ACHN (cell line): ENCODE data around the gene ANO8.

Experiments
- DNase-seq: peaks from one replicate; pipeline ENCODE4 v3.0.0-alpha.2; 2015
- in situ Hi-C: cut with HindIII; loops from 2 replicates; pipeline ENCODE4 v1.10.0; 2017; ENCODE audit warnings: low sequenced_read_pairs, low pct_ligation_motif_present, low pct_unique_long_range_greater_than_20kb

The ANO8 gene

DNA sequence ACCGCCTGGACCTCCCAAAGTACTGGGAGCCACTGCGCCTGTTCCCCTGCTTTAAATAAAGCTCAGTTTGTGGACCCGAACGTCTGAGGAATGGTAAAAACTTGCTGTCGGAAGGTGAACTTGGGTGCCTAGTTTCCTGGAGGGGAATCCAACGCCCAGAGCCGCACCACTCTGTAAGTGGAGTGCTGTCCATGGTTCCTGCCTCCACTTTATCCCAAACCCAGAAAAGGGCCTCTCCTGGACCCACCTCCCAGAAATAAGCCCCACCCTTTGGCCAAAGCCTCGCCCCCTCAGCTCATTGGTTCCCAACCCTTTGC is 2.3 kb downstream of the ANO8 start:
- DNase-seq: no peak
- in situ Hi-C loops: no loop called here

DNA sequence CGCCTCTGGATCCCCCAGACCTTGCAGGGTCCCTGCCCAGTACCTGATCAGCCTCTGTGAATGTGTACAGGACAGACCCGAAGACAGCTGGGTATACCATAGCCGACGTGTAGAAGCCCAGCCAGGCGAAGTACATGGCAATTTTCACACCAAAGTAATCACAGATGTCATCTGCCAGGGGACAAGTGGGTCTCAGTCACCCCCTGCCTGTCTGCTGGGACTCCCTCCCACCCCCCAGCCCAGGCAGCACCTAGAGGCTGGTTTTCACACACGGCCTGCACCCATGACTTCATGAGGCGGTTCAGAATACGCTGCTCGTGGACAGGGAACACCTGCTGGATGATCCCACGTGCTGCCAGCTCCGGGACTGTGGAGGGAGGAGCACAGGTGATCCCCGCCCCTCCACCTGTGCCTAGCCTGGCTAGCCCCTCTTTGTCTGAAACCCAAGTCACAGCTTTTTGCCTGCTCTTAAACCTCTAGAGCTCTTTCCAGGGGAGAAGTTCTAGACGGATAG is 3.6 kb downstream of the ANO8 start:
- no peak for DNase-seq
- in situ Hi-C loops: no loop called here

DNA sequence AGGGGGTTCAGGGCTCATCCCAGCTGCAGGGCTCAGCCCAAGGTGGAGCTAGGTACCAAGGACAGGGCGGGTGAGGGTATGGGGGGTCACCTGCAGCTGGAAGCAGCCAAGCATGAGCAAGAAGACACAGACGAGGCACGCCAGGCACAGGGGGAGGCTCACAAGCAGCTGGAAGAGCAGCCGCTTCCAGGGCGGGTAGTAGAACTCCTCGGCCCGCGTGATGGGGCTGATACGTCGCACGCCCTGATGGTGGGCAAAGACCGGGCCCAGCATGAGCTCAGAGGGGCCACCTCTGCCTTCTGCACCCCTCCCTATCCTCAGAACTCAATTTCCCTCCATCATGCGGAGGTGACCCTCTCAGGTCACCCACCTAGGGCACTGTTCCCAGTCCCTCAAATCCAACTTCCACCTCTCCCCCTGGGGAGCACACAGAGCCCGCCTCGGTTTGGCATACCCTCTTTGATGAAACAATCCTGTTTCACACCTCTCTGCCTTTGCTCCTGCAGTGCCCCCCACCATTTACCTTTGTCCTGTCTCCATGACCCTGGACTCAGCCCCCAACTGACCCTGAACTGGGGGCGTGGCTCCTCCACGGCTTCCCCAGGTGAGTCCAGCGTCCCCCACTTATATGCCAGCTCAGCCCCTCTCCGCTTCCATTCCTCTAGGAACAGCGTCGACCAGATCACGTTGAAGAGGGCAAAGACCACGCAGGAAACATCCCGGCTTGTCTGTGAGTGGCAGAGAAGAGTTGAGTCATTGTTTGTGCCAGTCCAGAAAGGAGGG is 4.2 kb downstream of the ANO8 start:
- in situ Hi-C loops: no loop called here
- no peak for DNase-seq

DNA sequence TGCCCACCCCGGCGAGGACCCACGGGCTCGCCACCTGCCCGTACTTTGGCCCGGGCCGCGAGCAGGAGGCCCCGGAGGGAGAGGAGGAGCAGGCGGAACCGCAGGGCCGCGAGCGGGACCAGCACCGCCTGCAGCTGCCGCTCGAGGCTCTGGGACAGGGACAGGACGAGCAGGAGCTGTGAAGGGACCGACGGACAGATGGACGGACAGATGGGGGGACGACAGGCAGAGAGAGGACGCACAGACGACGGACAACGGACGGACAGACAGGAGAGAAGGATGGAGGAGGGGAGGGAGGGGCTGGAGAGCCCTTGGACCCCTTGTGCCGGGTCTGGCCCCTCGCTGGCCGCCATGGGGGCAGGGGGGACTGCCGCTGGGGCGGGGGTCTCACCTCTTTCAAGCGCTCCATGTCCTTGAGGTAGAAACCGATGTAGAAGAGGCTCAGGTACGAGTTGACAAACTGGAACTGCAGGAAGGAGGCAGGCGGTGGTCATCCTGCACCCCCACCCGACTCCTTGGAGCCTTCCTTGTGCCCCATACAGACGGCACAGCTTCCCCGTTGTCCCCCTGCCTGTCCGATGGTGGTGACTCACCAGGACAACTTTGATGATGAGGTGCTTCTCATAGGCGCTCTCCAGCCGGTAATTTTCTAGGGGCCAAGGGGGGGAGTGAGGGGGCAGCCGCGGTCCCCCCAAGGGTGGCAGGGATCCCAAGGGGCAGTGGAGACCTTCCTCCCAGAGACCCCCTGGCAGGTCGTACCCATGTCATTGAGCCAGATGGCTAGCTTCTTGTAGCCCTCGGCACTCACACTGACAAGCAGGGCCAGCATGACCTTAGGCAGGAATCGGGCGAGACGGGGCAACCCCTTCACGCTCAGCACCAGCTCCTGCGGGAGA is 5.0 kb downstream of the ANO8 start:
- DNase-seq: no peak
- in situ Hi-C loops: no loop called here

DNA sequence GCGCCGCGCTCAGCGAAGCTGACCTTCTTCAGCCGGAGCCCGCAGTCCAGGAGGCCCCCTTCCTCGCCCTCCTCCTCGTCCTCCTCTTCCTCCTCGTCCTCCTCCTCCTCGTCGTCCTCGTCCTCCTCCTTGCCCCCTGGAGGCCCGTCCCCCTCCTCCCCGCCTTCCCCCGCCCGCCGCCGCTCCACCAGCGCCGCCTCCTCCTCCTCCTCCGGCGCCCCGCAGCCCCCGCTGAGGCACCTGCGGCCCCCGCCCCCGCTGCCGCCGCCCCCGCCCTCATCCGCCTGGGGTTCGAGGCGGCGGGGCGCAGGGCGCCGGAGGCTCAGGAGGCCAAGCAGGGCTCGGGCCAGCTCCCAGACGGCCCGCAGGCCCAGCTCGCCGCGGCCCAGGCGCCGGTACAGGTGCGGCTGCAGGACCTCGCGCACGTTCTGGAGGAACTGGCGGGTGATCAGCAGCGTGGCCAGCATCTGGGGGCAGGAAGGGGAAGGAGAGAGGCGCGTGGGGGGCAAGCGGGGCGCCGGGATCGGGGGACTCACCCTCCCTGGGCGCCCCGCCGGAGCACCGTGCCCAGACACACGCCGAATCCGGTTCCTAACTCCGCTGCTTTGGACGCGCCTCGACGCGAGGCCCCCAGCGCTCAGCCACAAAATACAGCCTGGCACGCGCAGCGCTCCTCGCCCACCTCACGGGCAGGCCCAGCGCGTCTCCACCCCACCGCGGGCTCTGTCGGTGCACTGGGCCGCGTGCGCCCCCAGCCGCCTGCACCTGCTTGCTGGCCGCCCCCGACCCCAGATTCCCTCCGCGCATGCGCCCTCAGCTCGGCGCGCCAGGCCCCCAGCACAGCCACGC is 5.9 kb downstream of the ANO8 start:
- in situ Hi-C loops: no loop called here
- no peak for DNase-seq

DNA sequence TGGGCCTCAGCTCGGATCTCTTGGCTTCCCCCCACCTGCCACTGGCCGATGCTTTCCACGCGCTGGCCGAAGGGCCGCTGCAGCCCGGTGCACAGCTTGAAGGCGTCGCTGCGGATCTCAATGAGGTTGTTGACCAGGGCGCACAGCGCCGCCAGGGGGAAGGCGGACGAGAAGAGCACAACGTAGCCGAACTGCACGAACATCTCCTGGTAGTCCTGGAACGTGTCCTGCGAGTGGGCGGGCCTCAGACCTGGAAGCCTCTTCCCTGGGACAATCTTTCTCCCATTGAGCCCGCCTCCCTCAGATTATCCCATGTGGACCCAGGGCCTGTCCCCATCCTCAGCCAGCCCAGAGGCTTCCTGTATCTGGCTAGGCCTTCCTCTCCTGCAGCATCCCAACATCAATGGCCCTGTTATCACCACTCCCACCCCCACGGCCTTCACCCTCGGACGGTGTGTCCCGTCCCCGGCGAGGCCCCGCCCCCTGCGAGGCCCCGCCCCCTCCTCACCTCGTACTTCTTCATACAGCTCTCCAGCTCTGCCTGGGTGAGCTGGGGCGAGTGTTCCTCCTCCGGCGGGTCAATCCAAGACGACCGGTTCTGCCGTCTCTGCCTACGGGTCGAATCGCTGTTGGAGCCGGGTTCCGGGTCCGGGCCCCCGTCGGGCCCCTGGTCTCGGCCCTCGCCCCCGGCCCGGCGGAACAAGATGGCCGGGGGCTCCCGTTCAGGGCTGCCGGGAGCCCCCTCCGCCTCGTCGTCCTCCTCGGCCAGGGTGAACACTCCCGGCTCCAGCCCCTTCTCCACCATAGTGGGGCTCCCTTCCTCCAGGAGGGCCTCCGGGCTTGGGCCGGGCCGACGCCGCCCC is 6.8 kb downstream of the ANO8 start:
- no peak for DNase-seq

DNA sequence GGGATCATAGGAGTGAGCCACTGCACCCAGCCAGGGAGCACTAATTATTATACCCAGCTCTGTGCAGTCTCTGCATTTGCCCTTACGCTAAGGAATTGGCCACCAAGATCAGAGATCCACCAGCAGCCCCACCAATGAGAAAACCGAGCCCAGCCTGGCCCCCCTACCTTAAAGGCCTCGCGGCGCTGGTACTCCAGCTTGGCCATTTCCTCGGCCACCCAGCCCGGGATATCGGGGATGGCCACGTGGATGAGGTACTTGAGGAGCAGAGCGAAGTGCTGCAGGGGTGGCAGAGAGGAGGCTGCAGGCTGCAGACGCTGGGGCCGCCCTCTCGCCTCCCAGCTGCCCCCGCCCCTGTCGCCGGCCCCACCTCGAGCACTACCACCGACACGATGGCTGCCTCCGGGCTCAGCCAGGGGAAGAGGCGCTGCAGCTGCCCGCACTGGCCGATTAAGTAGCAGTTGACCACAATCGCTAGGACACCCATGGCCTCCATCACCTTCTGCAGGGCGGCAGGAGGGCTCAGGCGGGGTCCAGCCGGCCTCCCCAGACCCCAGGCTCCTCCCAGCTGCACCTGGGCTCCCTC is 7.5 kb downstream of the ANO8 start:
- in situ Hi-C loops: no loop called here
- DNase-seq: no peak

More for the DNA sequence above, 6.8 kb downstream of the ANO8 start:
- in situ Hi-C loops: no loop called here

DNA sequence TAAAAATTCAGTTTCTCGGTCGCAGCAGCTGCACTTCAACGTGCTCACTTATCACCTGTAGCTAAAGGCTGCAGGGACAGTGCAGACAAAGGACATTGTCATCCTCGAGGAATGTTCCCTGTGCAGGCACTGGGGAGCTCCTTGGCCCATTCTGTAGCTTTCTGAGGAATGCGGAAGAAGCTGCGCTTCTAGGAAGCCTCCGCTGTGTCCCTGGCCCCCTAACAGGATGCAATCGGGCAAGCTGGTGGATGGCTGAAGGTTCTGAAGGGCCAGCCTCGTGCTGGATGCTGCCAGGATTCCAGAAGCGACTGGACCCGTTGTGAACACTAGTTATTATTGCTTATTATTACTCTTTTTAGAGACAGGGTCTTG is 8.1 kb downstream of the ANO8 start:
- DNase-seq: no peak
- in situ Hi-C loops: no loop called here

DNA sequence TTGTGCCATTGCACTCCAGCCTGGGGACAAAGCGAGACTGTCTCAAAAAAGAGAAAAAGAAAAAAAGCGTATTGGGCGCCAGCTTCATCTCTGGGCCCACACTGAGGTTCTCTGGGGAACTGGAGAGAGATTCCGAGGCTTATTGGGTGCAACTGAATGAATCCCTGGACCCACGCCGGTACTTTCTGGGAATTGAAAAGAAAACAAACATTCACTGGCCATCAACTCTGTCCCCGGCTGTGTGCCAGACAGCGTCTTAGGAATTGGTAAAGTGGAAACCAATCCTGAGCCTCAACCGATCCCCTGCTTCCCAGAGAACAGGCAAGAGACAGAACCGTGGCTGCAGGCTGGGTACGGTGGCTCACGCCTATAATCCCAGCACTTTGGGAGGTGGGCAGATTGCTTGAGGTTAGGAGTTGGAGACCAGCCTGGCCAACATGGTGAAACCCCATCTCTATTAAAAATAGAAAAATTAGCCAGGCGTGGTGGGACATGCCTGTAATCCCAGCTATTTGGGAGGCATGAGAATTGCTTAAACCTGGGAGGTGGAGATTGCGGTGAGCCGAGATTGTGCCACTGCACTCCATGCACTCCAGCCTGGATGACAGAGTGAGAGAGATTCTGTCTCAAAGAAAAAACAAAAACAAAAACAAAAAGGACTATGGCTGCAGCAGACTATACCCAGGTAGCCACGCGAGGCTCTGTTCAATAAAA is 8.6 kb downstream of the ANO8 start:
- in situ Hi-C loops: no loop called here
- no peak for DNase-seq

DNA sequence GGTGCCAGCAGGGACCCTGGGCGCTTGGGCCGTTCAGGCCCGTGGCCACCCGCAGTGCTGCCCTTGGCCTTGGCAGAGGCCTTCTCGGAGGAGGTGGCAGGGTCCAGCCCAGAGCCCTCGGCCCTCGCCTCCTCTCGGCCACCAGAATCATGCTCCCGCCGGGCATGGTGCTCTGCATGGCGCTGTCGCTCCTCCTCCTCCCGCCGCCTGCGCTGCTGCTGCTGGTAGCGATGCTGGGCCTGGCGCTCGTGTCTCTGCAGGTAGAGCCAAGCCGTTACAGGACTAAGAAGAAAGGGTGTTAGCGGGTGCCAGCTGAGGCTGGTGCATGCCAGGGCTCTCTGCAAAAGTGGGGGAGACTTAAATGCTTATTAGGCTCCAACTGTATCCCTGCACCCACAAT is 9.5 kb downstream of the ANO8 start:
- no peak for DNase-seq
- in situ Hi-C loops: no loop called here

DNA sequence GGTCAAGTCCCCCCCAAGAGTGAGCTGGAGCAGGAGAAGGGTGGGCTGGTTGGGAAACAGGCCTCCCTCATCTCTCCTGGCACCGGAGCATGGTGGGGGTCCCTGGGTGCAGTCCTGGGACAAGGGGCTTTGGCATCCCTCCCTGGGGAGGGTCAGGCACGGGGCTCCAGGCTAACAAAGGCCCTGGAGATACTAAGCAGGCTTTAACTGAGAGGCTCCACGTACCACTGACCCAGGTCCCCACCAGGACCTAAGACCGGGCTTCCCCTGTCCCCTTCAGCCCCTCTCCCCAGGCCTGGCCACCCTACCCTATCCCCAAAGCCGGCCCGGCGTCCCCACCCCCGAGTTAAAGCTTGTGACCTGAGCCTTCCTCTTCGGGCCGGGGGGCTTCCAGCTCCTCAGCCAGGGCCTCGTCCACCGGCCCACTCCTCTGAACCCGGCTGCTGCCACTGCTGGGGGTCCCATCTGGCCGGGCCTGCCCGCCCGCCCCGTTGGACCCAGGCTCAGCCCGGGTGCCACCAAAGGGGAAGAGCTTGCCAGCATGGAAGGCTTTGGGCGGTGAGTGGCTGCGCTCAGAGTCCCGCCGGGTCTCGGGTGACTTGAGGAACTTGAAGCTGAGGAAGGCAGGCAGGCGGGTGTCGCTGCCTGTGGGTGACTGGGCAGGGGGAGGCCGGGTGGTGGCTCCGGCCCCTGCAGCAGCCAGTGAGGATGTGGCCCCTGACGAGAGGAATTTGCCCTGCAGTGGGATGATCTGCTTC is 10.1 kb downstream of the ANO8 start:
- in situ Hi-C loops: no loop called here
- DNase-seq: no peak

DNA sequence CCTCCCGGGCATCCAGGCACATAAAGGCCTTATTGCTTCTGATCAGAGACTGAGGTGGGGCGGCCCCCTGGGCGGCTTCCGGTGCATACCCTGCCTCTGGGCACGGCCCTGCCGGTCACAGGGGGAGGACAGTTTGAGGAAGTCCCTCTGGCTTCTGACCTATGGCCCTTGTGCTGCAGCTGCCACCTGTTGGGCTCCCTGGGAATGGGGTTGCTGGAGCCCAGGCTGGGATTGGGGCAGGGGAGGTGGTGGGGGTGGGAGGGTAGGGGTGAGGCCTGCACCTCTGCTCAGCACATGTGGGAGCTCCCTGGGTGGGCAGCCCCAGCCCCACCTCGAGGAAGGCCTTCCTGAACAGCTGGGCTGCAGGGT is 10.7 kb downstream of the ANO8 start:
- no peak for DNase-seq
- in situ Hi-C loops: no loop called here

DNA sequence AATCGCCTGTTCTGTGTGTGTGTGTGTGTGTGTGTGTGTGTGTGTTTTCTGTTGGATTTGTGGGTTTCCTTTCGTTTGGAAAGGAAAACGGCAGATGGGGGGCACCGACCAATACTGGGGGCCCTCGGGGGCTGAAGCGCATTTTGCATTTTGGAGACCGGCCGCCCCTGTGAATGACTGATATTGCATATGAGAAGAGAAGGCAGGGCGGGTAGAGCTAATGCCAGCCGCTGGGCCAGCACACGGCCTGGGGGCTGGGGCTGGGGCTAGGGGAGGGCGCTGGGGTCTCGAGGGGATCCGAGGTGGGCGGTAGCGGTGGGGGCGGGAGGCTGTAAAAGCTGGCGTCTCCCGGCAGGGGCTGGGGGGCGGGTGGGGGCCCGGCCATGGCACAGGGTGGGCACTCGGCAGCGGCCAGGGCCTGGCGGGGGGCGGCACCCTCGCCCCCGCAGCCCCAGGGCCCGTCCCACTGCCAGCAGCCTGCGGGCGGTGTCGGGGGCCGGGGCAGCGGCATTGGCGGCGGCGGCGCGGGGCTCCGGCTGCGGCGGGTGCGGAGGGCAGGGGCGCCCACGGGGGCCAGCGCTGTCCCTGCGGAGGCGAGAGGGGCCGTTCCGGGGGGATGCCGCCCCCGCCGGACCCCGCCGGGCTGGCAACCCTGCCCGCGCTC is 11.2 kb downstream of the ANO8 start:
- no peak for DNase-seq
- in situ Hi-C loops: no loop called here

DNA sequence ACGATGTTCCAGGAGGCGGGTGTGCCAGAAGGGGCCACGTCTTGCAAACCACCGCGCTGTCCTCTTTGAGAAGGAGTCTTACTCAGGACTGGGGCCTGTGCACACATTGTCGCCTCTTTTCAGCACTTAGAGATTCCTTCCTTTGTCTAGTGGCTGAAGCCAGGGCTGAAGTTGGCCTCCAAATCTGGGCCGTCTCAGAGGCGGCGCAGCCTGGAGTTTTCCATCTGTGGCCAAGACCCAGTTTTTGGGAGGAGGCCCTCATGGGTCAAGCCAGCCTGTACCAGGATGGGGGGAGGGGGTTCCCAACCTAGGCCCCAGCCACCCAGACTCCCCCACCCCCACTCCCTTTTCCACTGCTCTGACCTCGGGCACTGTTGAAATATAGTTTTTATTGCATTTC is 11.8 kb downstream of the ANO8 start:
- in situ Hi-C loops: no loop called here
- DNase-seq: no peak

DNA sequence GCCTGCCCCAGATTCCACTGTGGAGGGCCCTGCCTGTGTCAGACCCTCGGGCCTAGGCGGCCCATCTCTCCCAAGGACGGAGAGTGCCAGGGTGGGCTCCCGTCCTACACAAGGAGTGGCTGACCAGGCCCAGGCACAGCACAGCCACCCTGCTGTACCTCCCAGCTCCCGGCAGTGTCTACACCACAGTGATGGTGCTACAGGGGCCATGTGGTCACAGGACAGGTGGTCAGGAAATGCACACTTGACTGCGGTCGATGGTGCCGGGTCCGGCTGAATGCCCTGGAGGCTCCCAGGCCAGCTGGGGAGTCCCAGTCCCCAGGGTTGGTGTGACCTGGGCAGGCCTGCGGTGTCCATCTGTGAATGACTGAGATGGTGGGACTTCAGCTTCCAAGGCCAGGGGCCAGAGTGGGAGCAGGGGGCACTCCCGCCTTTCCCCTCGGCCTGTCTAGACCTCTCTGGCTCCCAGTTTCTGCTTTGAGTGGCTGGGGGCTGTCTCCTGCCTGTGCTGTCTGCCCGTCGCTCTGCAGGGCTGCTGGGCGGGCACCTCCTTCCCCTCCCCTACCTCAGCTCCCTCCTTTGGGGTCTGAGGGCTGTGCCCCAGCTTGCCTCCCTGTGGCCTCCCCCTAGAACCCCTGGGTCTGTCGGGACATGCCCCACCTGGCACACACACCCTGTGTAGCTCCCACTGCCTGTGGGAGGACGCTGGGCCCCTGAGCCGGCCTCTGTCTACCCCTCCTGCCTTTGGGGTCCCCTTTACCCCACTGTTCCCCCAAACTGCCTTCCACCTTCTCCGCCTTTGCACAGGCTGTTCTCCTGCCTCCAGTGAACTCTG is 12.8 kb downstream of the ANO8 start:
- no peak for DNase-seq
- in situ Hi-C loops: no loop called here
